Lung microvascular endothelial cell (primary cell): ENCODE measurements around the gene C2. TPM values are rescaled to one million over a fixed set of nuclear protein-coding genes. Genes with fewer than 3 reads are reported as not detected.
"Not testable (repeated sequence)": the region's sequence is repeated elsewhere in the genome, so short reads cannot be mapped to it uniquely, and the experiment has no call there.

Experiments
- DNase-seq, 2 donors: peaks; one replicate each; pipeline versions ENCODE4 v3.0.0 to v3.0.0-alpha.2; 2010; ENCODE audit warnings: low read depth in 2 of 2
- total RNA-seq: library from RNA; depleted of rRNA; stranded (reverse); fragments of >200 nt; gene quantifications from 2 replicates; pipeline ENCODE4 v1.2.1, GENCODE V29; 2014

The C2 gene
- total RNA-seq, 1 donor from 2014 or later: not detected

- DNase-seq: no peak
These were observed 50.4 kb downstream of the C2 start for GRCh38 chr6:31977816-31978431.

- no peak for DNase-seq
These were observed 51.3 kb downstream of the C2 start for GRCh38 chr6:31978831-31979230.

DNA sequence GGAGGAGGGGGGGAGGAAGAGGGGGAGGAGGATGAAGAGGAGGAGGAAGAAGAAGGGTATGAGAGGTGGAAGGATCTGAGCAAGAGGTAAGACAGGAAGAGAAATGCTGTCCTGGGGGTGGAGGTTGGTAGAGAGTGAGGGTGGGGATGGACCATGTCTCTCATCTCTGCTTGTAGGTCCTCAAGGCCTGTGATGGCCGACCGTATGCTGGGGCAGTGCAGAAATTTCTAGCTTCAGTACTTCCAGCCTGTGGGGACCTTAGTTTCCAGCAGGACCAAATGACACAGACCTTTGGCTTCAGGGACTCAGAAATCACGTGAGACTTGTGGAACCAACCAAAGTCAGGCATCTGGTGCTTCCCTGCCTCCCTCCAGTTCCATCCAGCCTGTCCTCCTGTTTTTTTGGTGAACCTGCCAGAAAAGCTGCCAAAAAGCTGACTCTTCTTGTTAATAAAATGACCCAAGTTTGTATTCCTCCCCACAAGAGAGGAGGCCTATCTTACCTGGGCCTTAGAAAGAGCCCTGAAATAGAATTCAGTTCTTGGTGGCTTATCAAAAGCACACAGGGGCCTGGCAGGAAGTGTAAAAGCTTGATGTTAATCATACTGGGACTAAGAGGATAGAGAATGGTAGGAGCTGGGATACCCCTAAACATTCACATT, 51.9 kb downstream of the C2 start:
- no peak for DNase-seq

GRCh38 chr6:31980195-31980876, 52.8 kb downstream of the C2 start:
- DNase-seq: not testable (repeated sequence)

- DNase-seq: not testable (repeated sequence)
These were observed 53.5 kb downstream of the C2 start for GRCh38 chr6:31980998-31981397.

GRCh38 chr6:31981744-31982143, 54.2 kb downstream of the C2 start, which contains the start of gene C4A:
Gene C4A (plus strand): TSS chr6:31982057. CDS start chr6:31982108, 51 bp downstream.
- not testable (repeated sequence) for DNase-seq

DNA sequence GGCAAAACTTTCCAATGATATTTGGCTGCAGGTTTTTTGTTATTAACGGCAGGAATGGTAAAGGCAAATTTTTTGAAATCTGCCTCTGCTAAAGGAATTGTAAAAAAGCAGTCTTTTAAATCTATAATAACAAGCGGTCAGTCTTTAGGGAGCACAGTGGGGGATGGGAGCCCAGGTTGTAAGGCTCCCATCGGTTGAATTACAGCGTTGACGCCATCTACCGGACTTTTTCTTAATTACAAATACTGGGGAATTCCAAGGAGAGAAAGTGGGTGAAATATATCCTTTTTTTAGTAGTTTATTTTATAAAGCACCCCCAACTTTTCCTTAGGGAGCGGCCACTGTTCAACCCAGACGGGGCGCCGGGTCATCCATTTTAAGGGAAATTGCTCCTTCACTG, 61.8 kb downstream of the C2 start:
- DNase-seq: not testable (repeated sequence)

GRCh38 chr6:31994421-31994820, 66.9 kb downstream of the C2 start:
- DNase-seq: not testable (repeated sequence)

Other genes with a start within 250 kb of the C2 start
- 1.4 and 1.7 TPM in 2 replicates for gene LY6G5C, start 246.7 kb upstream of the C2 start, total RNA-seq
- gene ABHD16A, start 224.4 kb upstream of the C2 start, total RNA-seq: 41.2 and 69.8 TPM in 2 replicates
- gene LY6G6F, start 220.9 kb upstream of the C2 start, total RNA-seq: not detected in 2 replicates
- gene LY6G6D, start 212.4 kb upstream of the C2 start, total RNA-seq: not detected in 2 replicates
- gene LY6G6C, start 206.0 kb upstream of the C2 start, total RNA-seq: not detected in 2 replicates
- gene MPIG6B, start 204.3 kb upstream of the C2 start, total RNA-seq: not detected in 2 replicates
- 109 and 159 TPM in 2 replicates for gene DDAH2, start 198.4 kb upstream of the C2 start, total RNA-seq
- 469 and 552 TPM in 2 replicates for gene CLIC1, start 191.2 kb upstream of the C2 start, total RNA-seq
- 1.4 and 2.6 TPM in 2 replicates for gene MSH5, start 187.7 kb upstream of the C2 start, total RNA-seq
- gene SAPCD1, start 165.1 kb upstream of the C2 start, total RNA-seq: 1.6 and 2.0 TPM in 2 replicates
- gene VWA7, start 150.4 kb upstream of the C2 start, total RNA-seq: under 0.01 and 0.40 TPM in 2 replicates
- gene VARS1, start 132.0 kb upstream of the C2 start, total RNA-seq: 36.3 and 39.0 TPM in 2 replicates
- 29.2 and 29.8 TPM in 2 replicates for gene LSM2, start 120.8 kb upstream of the C2 start, total RNA-seq
- gene HSPA1L, start 112.4 kb upstream of the C2 start, total RNA-seq: 0.87 and 1.8 TPM in 2 replicates
- gene HSPA1A, start 112.2 kb upstream of the C2 start, total RNA-seq: 40.8 and 93.3 TPM in 2 replicates
- gene HSPA1B, start 100.0 kb upstream of the C2 start, total RNA-seq: 23.8 and 30.2 TPM in 2 replicates
- gene NEU1, start 64.9 kb upstream of the C2 start, total RNA-seq: 41.2 and 50.0 TPM in 2 replicates
- gene SLC44A4, start 48.7 kb upstream of the C2 start, total RNA-seq: not detected in 2 replicates
- gene EHMT2, start 30.0 kb upstream of the C2 start, total RNA-seq: 25.7 and 28.0 TPM in 2 replicates
- gene ZBTB12, start 25.6 kb upstream of the C2 start, total RNA-seq: 2.2 and 3.6 TPM in 2 replicates
- 0.44 and 0.60 TPM in 2 replicates for gene CFB, start 18.4 kb downstream of the C2 start, total RNA-seq
- 54.3 and 55.8 TPM in 2 replicates for gene NELFE, start 31.3 kb downstream of the C2 start, total RNA-seq
- 22.7 and 30.2 TPM in 2 replicates for gene SKIC2, start 31.5 kb downstream of the C2 start, total RNA-seq
- gene DXO, start 44.4 kb downstream of the C2 start, total RNA-seq: 5.9 and 10.1 TPM in 2 replicates
- gene C4A, start 54.3 kb downstream of the C2 start, total RNA-seq: 0.44 and 1.8 TPM in 2 replicates
- gene C4B, start 87.1 kb downstream of the C2 start, total RNA-seq: 0.44 and 1.4 TPM in 2 replicates
- gene CYP21A2, start 110.7 kb downstream of the C2 start, total RNA-seq: not detected in 2 replicates
- gene TNXB, start 181.6 kb downstream of the C2 start, total RNA-seq: 0.44 and 4.2 TPM in 2 replicates
- 9.6 and 11.5 TPM in 2 replicates for gene ATF6B, start 200.5 kb downstream of the C2 start, total RNA-seq
- gene FKBPL, start 202.6 kb downstream of the C2 start, total RNA-seq: 4.0 and 5.0 TPM in 2 replicates
- gene PRRT1, start 224.2 kb downstream of the C2 start, total RNA-seq: 0.20 TPM in 1 of 2 replicates, not detected in the other
- gene PPT2, start 226.4 kb downstream of the C2 start, total RNA-seq: 26.8 and 53.4 TPM in 2 replicates
- 0.65 and 1.2 TPM in 2 replicates for gene EGFL8, start 236.9 kb downstream of the C2 start, total RNA-seq
- 8.3 and 11.9 TPM in 2 replicates for gene AGPAT1, start 248.4 kb downstream of the C2 start, total RNA-seq